Activated T-helper 1 cell treated with Interleukin-2 at 50 U/mL for 16 hours (primary cell): ENCODE data around the gene SFTPB.
"Not testable (repeated sequence)": the region's sequence is repeated elsewhere in the genome, so short reads cannot be mapped to it uniquely, and the experiment has no call there.

Source experiments
- DNase-seq: peaks from one replicate; pipeline ENCODE4 v3.0.0-alpha.2; 2020; ENCODE audit warnings: low read depth

Gene SFTPB

GRCh38 chr2:85668009-85668856, at the start of gene SFTPB:
Gene SFTPB (minus strand): TSS chr2:85668199. CDS start chr2:85668183, 16 bp downstream.
- DNase-seq, result no peak

GRCh38 chr2:85717308-85718008, 49.5 kb upstream of the SFTPB start:
- DNase-seq, result no peak

GRCh38 chr2:85716346-85716914, 48.4 kb upstream of the SFTPB start:
- no peak for DNase-seq

GRCh38 chr2:85714841-85715240, 46.8 kb upstream of the SFTPB start:
- DNase-seq, result no peak

- not testable (repeated sequence) for DNase-seq
Observed at GRCh38 chr2:85714421-85714820, 46.4 kb upstream of the SFTPB start.

GRCh38 chr2:85713836-85714235, 45.8 kb upstream of the SFTPB start:
- no peak for DNase-seq

- no peak for DNase-seq
Observed at GRCh38 chr2:85712849-85713612, 45.0 kb upstream of the SFTPB start.

- DNase-seq, result no peak
Observed at GRCh38 chr2:85712336-85712735, 44.3 kb upstream of the SFTPB start.

GRCh38 chr2:85711578-85712060, 43.6 kb upstream of the SFTPB start:
- no peak for DNase-seq

GRCh38 chr2:85710687-85711577, 42.9 kb upstream of the SFTPB start:
- no peak for DNase-seq

GRCh38 chr2:85709401-85709811, 41.4 kb upstream of the SFTPB start:
- no peak for DNase-seq

- no peak for DNase-seq
Observed at GRCh38 chr2:85708641-85709040, 40.6 kb upstream of the SFTPB start.

- DNase-seq, result peak; percentile 20
Observed at GRCh38 chr2:85707304-85707703, 39.3 kb upstream of the SFTPB start.

GRCh38 chr2:85706599-85707296, 38.7 kb upstream of the SFTPB start:
- no peak for DNase-seq

GRCh38 chr2:85706063-85706462, 38.1 kb upstream of the SFTPB start:
- no peak for DNase-seq

GRCh38 chr2:85705680-85706039, 37.7 kb upstream of the SFTPB start:
- no peak for DNase-seq

- DNase-seq, result no peak
Observed at GRCh38 chr2:85704800-85705679, 37.0 kb upstream of the SFTPB start.

- DNase-seq, result no peak
Observed at GRCh38 chr2:85704038-85704437, 36.0 kb upstream of the SFTPB start.

- no peak for DNase-seq
Observed at GRCh38 chr2:85703329-85703728, 35.3 kb upstream of the SFTPB start.
